Measurements from ENCODE around the gene PPOX. TPM values are rescaled to one million over a fixed set of nuclear protein-coding genes. Genes with fewer than 3 reads are reported as not detected.

PPOX gene
- total RNA-seq, 4 donors from 2014 or later, result 16.7 to 46.5 (median 24.8) TPM

- H3K4me3 ChIP-seq (ENCODE audit: low read depth, poor library complexity, severe bottlenecking), result no peak overlapping the region
- intact Hi-C loops (cut with DNase I; ENCODE audit: low total_unique reads), result no loop called here
- no peak for TF ChIP-seq CTCF (IDR thresholded peaks at IDR 0.05)
- TF ChIP-seq POLR2A (IDR thresholded peaks at IDR 0.05), result no peak
- DNase-seq (ENCODE audit: low spot score in 2 of 2), result no peak
- WGBS, 2 donors, result 79 to 85% methylated on average over 7 of the region's 7 CpGs
Observed at GRCh38 chr1:161162052-161162451, 4.2 kb upstream of the PPOX start.

GRCh38 chr1:161162806-161163205, 3.4 kb upstream of the PPOX start:
- intact Hi-C loops (cut with DNase I; ENCODE audit: low total_unique reads), result no loop called here
- no peak overlapping the region for H3K4me3 ChIP-seq (ENCODE audit: low read depth, poor library complexity, severe bottlenecking)
- DNase-seq (ENCODE audit: low spot score in 2 of 2), result no peak
- 93 to 94% methylated on average over 10 of the region's 10 CpGs for WGBS, 2 donors
- TF ChIP-seq POLR2A (IDR thresholded peaks at IDR 0.05), result no peak

DNA sequence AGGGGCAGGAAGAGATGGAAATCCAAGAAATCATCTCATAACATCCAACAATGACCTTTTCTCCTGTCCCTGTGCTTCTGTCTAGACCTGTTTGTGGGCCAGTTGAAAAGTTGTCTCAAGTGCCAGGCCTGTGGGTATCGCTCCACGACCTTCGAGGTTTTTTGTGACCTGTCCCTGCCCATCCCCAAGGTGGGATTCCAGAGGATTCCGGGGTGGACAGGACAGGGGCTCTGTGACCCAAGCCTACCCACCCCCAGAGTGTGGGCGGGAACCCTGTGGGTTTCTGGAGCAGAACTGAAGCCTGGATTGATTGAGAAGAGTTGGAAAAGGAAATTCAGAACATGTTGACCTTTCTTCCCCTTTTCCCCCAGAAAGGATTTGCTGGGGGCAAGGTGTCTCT, 2.4 kb upstream of the PPOX start:
- H3K4me3 ChIP-seq (ENCODE audit: low read depth, poor library complexity, severe bottlenecking), result no peak overlapping the region
- TF ChIP-seq POLR2A (IDR thresholded peaks at IDR 0.05) (no peak), CTCF (IDR thresholded peaks at IDR 0.05) (no peak)
- DNase-seq (ENCODE audit: low spot score in 2 of 2), result no peak
- intact Hi-C loops (cut with DNase I; ENCODE audit: low total_unique reads), result no loop called here
- WGBS, 2 donors, result 87 to 90% methylated on average over 5 of the region's 5 CpGs

DNA sequence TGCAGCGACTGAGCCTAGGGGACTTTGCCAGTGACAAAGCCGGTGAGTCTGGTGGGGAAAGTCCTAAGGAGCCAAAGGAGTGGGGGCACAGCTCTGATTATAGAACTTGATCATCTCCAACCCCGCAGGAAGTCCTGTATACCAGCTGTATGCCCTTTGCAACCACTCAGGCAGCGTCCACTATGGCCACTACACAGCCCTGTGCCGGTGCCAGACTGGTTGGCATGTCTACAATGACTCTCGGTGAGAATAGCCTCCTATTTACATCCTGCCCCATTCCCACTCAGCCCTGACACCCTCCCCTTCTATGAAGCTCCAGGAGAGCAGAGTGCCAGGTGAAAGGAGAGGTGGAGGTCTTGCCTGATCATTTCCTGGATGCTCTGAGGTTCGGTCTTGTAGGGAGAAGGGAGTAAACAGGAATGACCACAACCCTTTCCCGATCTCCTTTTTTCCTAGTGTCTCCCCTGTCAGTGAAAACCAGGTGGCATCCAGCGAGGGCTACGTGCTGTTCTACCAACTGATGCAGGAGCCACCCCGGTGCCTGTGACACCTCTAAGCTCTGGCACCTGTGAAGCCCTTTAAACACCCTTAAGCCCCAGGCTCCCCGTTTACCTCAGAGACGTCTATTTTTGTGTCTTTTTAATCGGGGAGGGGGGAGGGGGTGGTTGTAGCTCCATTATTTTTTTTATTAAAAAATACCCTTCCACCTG, 1.2 kb upstream of the PPOX start:
- no peak overlapping the region for H3K4me3 ChIP-seq (ENCODE audit: low read depth, poor library complexity, severe bottlenecking)
- no peak for DNase-seq (ENCODE audit: low spot score in 2 of 2)
- TF ChIP-seq POLR2A (IDR thresholded peaks at IDR 0.05) (no peak), CTCF (IDR thresholded peaks at IDR 0.05) (no peak)
- WGBS, 2 donors, result 54 to 57% methylated on average over 14 of the region's 14 CpGs
- intact Hi-C loops (cut with DNase I; ENCODE audit: low total_unique reads), result no loop called here

DNA sequence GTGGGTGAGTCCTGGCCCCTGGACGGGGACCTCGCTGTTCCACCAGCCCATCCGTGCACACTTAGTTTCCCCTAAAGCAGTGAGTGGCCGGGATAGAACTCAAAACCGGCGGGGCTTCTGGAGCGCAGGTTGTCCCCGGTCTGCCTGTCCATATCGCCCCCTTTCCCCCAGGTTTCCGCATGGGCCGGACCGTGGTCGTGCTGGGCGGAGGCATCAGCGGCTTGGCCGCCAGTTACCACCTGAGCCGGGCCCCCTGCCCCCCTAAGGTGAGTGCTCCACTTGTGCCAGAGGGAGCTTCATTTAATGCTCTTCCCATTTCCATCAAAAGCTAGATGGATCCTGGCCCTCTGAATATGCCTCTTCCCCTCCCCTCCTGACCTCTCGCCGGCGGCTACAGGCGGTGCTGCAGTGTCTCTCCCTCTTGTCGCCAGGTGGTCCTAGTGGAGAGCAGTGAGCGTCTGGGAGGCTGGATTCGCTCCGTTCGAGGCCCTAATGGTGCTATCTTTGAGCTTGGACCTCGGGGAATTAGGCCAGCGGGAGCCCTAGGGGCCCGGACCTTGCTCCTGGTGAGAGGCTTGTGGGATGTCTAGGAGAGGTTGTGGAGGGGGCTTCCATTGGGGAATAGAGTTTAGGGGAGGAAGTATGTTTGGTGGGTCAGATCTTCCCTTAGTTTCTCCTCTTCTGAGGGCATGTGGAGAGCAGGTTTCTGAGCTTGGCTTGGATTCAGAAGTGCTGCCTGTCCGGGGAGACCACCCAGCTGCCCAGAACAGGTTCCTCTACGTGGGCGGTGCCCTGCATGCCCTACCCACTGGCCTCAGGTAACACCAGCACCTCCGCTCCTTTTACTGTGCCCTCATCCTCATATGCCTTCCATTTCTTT, 683 bp downstream of the PPOX start:
- H3K4me3 ChIP-seq (ENCODE audit: low read depth, poor library complexity, severe bottlenecking), result peak overlapping the region; percentile 59
- no peak for TF ChIP-seq POLR2A (IDR thresholded peaks at IDR 0.05)
- TF ChIP-seq CTCF (IDR thresholded peaks at IDR 0.05), result no peak
- DNase-seq (ENCODE audit: low spot score in 2 of 2), result no peak
- 4 to 5% methylated on average over 33 of the region's 33 CpGs for WGBS, 2 donors
- intact Hi-C loops (cut with DNase I; ENCODE audit: low total_unique reads), result no loop called here

- no peak overlapping the region for H3K4me3 ChIP-seq (ENCODE audit: low read depth, poor library complexity, severe bottlenecking)
- intact Hi-C loops (cut with DNase I; ENCODE audit: low total_unique reads), result no loop called here
- no peak for DNase-seq (ENCODE audit: low spot score in 2 of 2)
- 94% methylated on average over 9 of the region's 9 CpGs for WGBS, 2 donors
- TF ChIP-seq CTCF (IDR thresholded peaks at IDR 0.05), result no peak
- TF ChIP-seq POLR2A (IDR thresholded peaks at IDR 0.05), result no peak
Observed at GRCh38 chr1:161168906-161169305, 2.7 kb downstream of the PPOX start.
